Liver (tissue), 9 donors: ENCODE data around the gene RETREG3. TPM values are rescaled to one million over a fixed set of nuclear protein-coding genes. Genes with fewer than 3 reads are reported as not detected.

Source experiments
- DNase-seq: peaks from one replicate; pipeline ENCODE4 v3.0.0-alpha.2; 2017; ENCODE audit warnings: low spot score
- H3K27ac ChIP-seq, 2 donors: one replicate each; pipeline ENCODE4 v1.7.0; 2013; ENCODE audit warnings: inconsistent platforms in 2 of 2, low read length in 2 of 2, control low read depth in 1 of 2, low read depth in 1 of 2, mild to moderate bottlenecking in 1 of 2
- H3K27me3 ChIP-seq, 4 donors: one replicate each; pipeline versions ENCODE4 v1.6.1 to v1.7.0; 2013; ENCODE audit warnings: low read length in 3 of 4, inconsistent platforms in 1 of 4, mild to moderate bottlenecking in 1 of 4, moderate library complexity in 1 of 4; ENCODE audit not compliant: control insufficient read depth in 4 of 4, insufficient read depth in 4 of 4
- H3K36me3 ChIP-seq, 4 donors: one replicate each; pipeline versions ENCODE4 v1.6.1 to v1.7.0; 2013; ENCODE audit warnings: low read length in 3 of 4, mild to moderate bottlenecking in 3 of 4, low read depth in 1 of 4, moderate library complexity in 1 of 4; ENCODE audit not compliant: control insufficient read depth in 4 of 4, insufficient read depth in 3 of 4
- H3K4me1 ChIP-seq, 4 donors: one replicate each; pipeline versions ENCODE4 v1.6.1 to v1.7.0; 2013; ENCODE audit warnings: low read length in 3 of 4, mild to moderate bottlenecking in 3 of 4, moderate library complexity in 1 of 4; ENCODE audit not compliant: control insufficient read depth in 4 of 4, insufficient read depth in 4 of 4
- H3K4me3 ChIP-seq, 3 donors: one replicate each; pipeline versions ENCODE4 v1.6.1 to v1.7.0; 2013; ENCODE audit warnings: low read length in 3 of 3, control low read depth in 1 of 3, low read depth in 1 of 3, mild to moderate bottlenecking in 1 of 3
- H3K9ac ChIP-seq, 2 donors: one replicate each; pipeline ENCODE4 v1.7.0; 2013; ENCODE audit warnings: low read length in 2 of 2, mild to moderate bottlenecking in 2 of 2, moderate library complexity in 2 of 2, control low read depth in 1 of 2, low read depth in 1 of 2
- H3K9me3 ChIP-seq, 4 donors: one replicate each; pipeline versions ENCODE4 v1.6.1 to v1.7.0; 2013; ENCODE audit warnings: low read length in 3 of 4; ENCODE audit not compliant: control insufficient read depth in 4 of 4
- ATF3 ChIP-seq: IDR thresholded peaks from 2 replicates; pipeline ENCODE4 v1.6.1; 2016; ENCODE audit warnings: antibody characterized with exemption
- CTCF ChIP-seq: fragments of 150-350 bp; IDR thresholded peaks from 2 replicates; pipeline ENCODE4 v1.5.1; 2017; ENCODE audit warnings: improper control_type of control experiment, low read depth, low read length; ENCODE audit not compliant: missing input control
- EGR1 ChIP-seq, 2 donors: IDR thresholded peaks; 2 replicates each; pipeline ENCODE4 v1.6.1; 2016 to 2018; ENCODE audit warnings: antibody characterized with exemption in 2 of 2, low read depth in 2 of 2
- FOXA1 ChIP-seq: IDR thresholded peaks from 2 replicates; pipeline ENCODE4 v1.6.1; 2016; ENCODE audit warnings: antibody characterized with exemption
- FOXA2 ChIP-seq: IDR thresholded peaks from 2 replicates; pipeline ENCODE4 v1.6.1; 2016; ENCODE audit warnings: antibody characterized with exemption
- GABPA ChIP-seq, 2 donors: IDR thresholded peaks in 1 of 2; conservative IDR thresholded peaks in 1 of 2; 2 replicates each; pipeline ENCODE4 v1.6.1; 2016; ENCODE audit warnings: antibody characterized with exemption in 2 of 2, mild to moderate bottlenecking in 1 of 2, moderate library complexity in 1 of 2
- HNF4A ChIP-seq, 2 donors: conservative IDR thresholded peaks; 2 replicates each; pipeline ENCODE4 v1.6.1; 2016; ENCODE audit warnings: antibody characterized with exemption in 2 of 2, mild to moderate bottlenecking in 2 of 2
- HNF4G ChIP-seq: IDR thresholded peaks from 2 replicates; pipeline ENCODE4 v1.6.1; 2016; ENCODE audit warnings: antibody characterized with exemption
- JUND ChIP-seq, 2 donors: IDR thresholded peaks; 2 replicates each; pipeline ENCODE4 v1.6.1; 2016; ENCODE audit warnings: antibody characterized with exemption in 2 of 2
- MAX ChIP-seq: IDR thresholded peaks from 2 replicates; pipeline ENCODE4 v1.6.1; 2016; ENCODE audit warnings: antibody characterized with exemption
- NR2F2 ChIP-seq: IDR thresholded peaks from 2 replicates; pipeline ENCODE4 v1.6.1; 2016; ENCODE audit warnings: antibody characterized with exemption
- RAD21 ChIP-seq, 2 donors: IDR thresholded peaks; 2 replicates each; pipeline ENCODE4 v1.6.1; 2016; ENCODE audit warnings: antibody characterized with exemption in 2 of 2, mild to moderate bottlenecking in 2 of 2
- REST ChIP-seq: IDR thresholded peaks from 2 replicates; pipeline ENCODE4 v1.6.1; 2016; ENCODE audit warnings: antibody characterized with exemption, mild to moderate bottlenecking
- RXRA ChIP-seq, 2 donors: IDR thresholded peaks; 2 replicates each; pipeline ENCODE4 v1.6.1; 2017 to 2018; ENCODE audit warnings: antibody characterized with exemption in 2 of 2, mild to moderate bottlenecking in 1 of 2
- SP1 ChIP-seq: IDR thresholded peaks from 2 replicates; pipeline ENCODE4 v1.6.1; 2018; ENCODE audit warnings: antibody characterized with exemption, mild to moderate bottlenecking
- TAF1 ChIP-seq: conservative IDR thresholded peaks from 2 replicates; pipeline ENCODE4 v1.6.1; 2016; ENCODE audit warnings: antibody characterized with exemption, mild to moderate bottlenecking
- YY1 ChIP-seq: IDR thresholded peaks from 2 replicates; pipeline ENCODE4 v1.6.1; 2016; ENCODE audit warnings: antibody characterized with exemption, mild to moderate bottlenecking
- ZBTB33 ChIP-seq: IDR thresholded peaks from 2 replicates; pipeline ENCODE4 v1.6.1; 2016; ENCODE audit warnings: antibody characterized with exemption
- WGBS: extraction: QIAGEN DNeasy Blood & Tissue Kit; methylation state at CpG from one replicate; pipeline ENCODE4 v1.1.7; 2013; 5-methylcytosine and 5-hydroxymethylcytosine counted together
- polyA plus RNA-seq, 2 donors: library from polyadenylated mRNA; stranded (reverse) in 1 of 2; unstranded in 1 of 2; fragments of 200-250 nt in 1 of 2; fragments of >200 nt in 1 of 2; fragmentation: Nextera tagmentation in 1 of 2; extraction: Ambion mirVana in 1 of 2; gene quantifications; one replicate each; pipeline versions ENCODE4 v1.2.1 to v1.2.3, GENCODE V29; 2013 to 2015
- total RNA-seq, 2 donors: library from RNA; depleted of rRNA; stranded (reverse); fragments of >200 nt; gene quantifications; one replicate each; pipeline ENCODE4 v1.2.3, GENCODE V29; 2014
- donor health status: healthy.
- donor health status: healthy.
- donor health status: healthy.
- donor health status: healthy.
- donor health status: healthy.

The RETREG3 gene
- total and polyA plus RNA-seq, 4 donors, result 9.0 to 44.3 (median 26.6) TPM

GRCh38 chr17:42530952-42531454 is 78.2 kb downstream of the RETREG3 start:
- Histone ChIP-seq H3K4me1 (peaks cover 23 to 56% (median 42%) of the 10 kb centered on the region in 4 donors), H3K9ac (no peak overlapping the region), H3K4me3 (no peak overlapping the region), H3K27ac (peak overlapping the region; percentile 80 to 89), H3K9me3 (no peaks in the 10 kb centered on the region), H3K36me3 (no peaks in the 10 kb centered on the region), H3K27me3 (no peaks in the 10 kb centered on the region)
- TF ChIP-seq RAD21 (IDR thresholded peaks at IDR 0.05) (peak; percentile 7 to 16), TAF1 (no peak), EGR1 (IDR thresholded peaks at IDR 0.05; ENCODE audit: low read depth in 2 of 2) (no peak), HNF4G (peak; percentile 24), SP1 (peak; percentile 73), YY1 (peak; percentile 29), GABPA (IDR thresholded peaks at IDR 0.05 in 1 of 2, conservative IDR thresholded peaks at IDR 0.05 in 1 of 2) (no peak), NR2F2 (no peak), ZBTB33 (peak; percentile 19), JUND (IDR thresholded peaks at IDR 0.05) (peak in 1 of 2 donors; percentile 51), ATF3 (no peak), FOXA1 (peak; percentile 96), REST (no peak), CTCF (no peak), HNF4A (conservative IDR thresholded peaks at IDR 0.05) (peak; percentile 84 to 87), FOXA2 (peak; percentile 97), RXRA (IDR thresholded peaks at IDR 0.05) (peak; percentile 76 to 86), MAX (peak; percentile 63)
- DNase-seq, result no peak
- 62% methylated on average over 2 of the region's 2 CpGs for WGBS

Other genes starting within 250 kb of the RETREG3 start
- gene STAT3, start 220.9 kb downstream of the RETREG3 start, total RNA-seq, result 100 to 1,000 TPM in 1 of 2 donors, 10 to 100 TPM in 1; 68.7 to 301 TPM
- gene STAT3, start 220.9 kb downstream of the RETREG3 start, polyA plus RNA-seq, result 100 to 1,000 TPM; 104 to 123 TPM
- gene CAVIN1, start 186.1 kb downstream of the RETREG3 start, total RNA-seq, result 10 to 100 TPM in 1 of 2 donors, 1 to 10 TPM in 1; 6.7 to 22.2 TPM
- 10 to 100 TPM in 1 of 2 donors, 1 to 10 TPM in 1; 6.5 to 27.0 TPM for gene CAVIN1, start 186.1 kb downstream of the RETREG3 start, polyA plus RNA-seq
- gene ATP6V0A1, start 150.5 kb downstream of the RETREG3 start, total RNA-seq, result 10 to 100 TPM; 52.5 to 94.6 TPM
- 10 to 100 TPM; 31.5 to 37.9 TPM for gene ATP6V0A1, start 150.5 kb downstream of the RETREG3 start, polyA plus RNA-seq
- gene NAGLU, start 73.1 kb downstream of the RETREG3 start, total RNA-seq, result 10 to 100 TPM; 20.5 to 37.4 TPM
- 10 to 100 TPM; 15.5 to 41.2 TPM for gene NAGLU, start 73.1 kb downstream of the RETREG3 start, polyA plus RNA-seq
- 1 to 10 TPM in 1 of 2 donors, under 1 TPM in 1; 0.67 to 1.0 TPM for gene HSD17B1, start 56.5 kb downstream of the RETREG3 start, total RNA-seq
- 1 to 10 TPM; 1.0 to 1.8 TPM for gene HSD17B1, start 56.5 kb downstream of the RETREG3 start, polyA plus RNA-seq
- 10 to 100 TPM; 18.2 to 33.4 TPM for gene COASY, start 47.2 kb downstream of the RETREG3 start, total RNA-seq
- gene COASY, start 47.2 kb downstream of the RETREG3 start, polyA plus RNA-seq, result 10 to 100 TPM; 70.0 to 78.1 TPM
- gene MLX, start 42.3 kb downstream of the RETREG3 start, total RNA-seq, result 10 to 100 TPM; 19.4 to 40.0 TPM
- gene MLX, start 42.3 kb downstream of the RETREG3 start, polyA plus RNA-seq, result 10 to 100 TPM; 29.2 to 35.1 TPM
- 1 to 10 TPM; 1.3 to 3.0 TPM for gene PSMC3IP, start 31.6 kb downstream of the RETREG3 start, total RNA-seq
- gene PSMC3IP, start 31.6 kb downstream of the RETREG3 start, polyA plus RNA-seq, result under 1 TPM; 0.58 to 0.88 TPM
- gene TUBG1, start 309 bp upstream of the RETREG3 start, total RNA-seq, result 10 to 100 TPM; 12.5 to 51.1 TPM
- 10 to 100 TPM; 26.3 to 28.0 TPM for gene TUBG1, start 309 bp upstream of the RETREG3 start, polyA plus RNA-seq
- gene TUBG2, start 49.9 kb upstream of the RETREG3 start, total RNA-seq, result 1 to 10 TPM; 1.4 to 5.0 TPM
- 10 to 100 TPM in 1 of 2 donors, 1 to 10 TPM in 1; 5.0 to 10.8 TPM for gene TUBG2, start 49.9 kb upstream of the RETREG3 start, polyA plus RNA-seq
- gene PLEKHH3, start 67.6 kb upstream of the RETREG3 start, total RNA-seq, result 1 to 10 TPM; 4.2 to 8.5 TPM
- gene PLEKHH3, start 67.6 kb upstream of the RETREG3 start, polyA plus RNA-seq, result 10 to 100 TPM in 1 of 2 donors, 1 to 10 TPM in 1; 7.4 to 10.3 TPM
- gene CCR10, start 72.5 kb upstream of the RETREG3 start, total RNA-seq, result under 1 TPM; 0.05 to 0.42 TPM
- gene CCR10, start 72.5 kb upstream of the RETREG3 start, polyA plus RNA-seq, result under 1 TPM; 0.17 to 0.44 TPM
- gene CNTNAP1, start 73.2 kb upstream of the RETREG3 start, total RNA-seq, result under 1 TPM; 0.70 to 0.75 TPM
- gene CNTNAP1, start 73.2 kb upstream of the RETREG3 start, polyA plus RNA-seq, result under 1 TPM; 0.08 to 0.50 TPM
- gene EZH1, start 135.7 kb upstream of the RETREG3 start, total RNA-seq, result 10 to 100 TPM; 15.4 to 18.3 TPM
- gene EZH1, start 135.7 kb upstream of the RETREG3 start, polyA plus RNA-seq, result 1 to 10 TPM; 4.3 to 6.3 TPM
- 1 to 10 TPM in 1 of 2 donors, under 1 TPM in 1; 0.92 to 2.9 TPM for gene RAMP2, start 151.9 kb upstream of the RETREG3 start, total RNA-seq
- 10 to 100 TPM in 1 of 2 donors, 1 to 10 TPM in 1; 7.3 to 17.2 TPM for gene RAMP2, start 151.9 kb upstream of the RETREG3 start, polyA plus RNA-seq
- 10 to 100 TPM; 40.9 to 43.0 TPM for gene VPS25, start 164.1 kb upstream of the RETREG3 start, total RNA-seq
- gene VPS25, start 164.1 kb upstream of the RETREG3 start, polyA plus RNA-seq, result 10 to 100 TPM; 58.9 to 65.7 TPM
- 1 to 10 TPM in 1 of 2 donors, under 1 TPM in 1; 0.33 to 7.5 TPM for gene WNK4, start 171.2 kb upstream of the RETREG3 start, total RNA-seq
- under 1 TPM; 0.40 to 0.60 TPM for gene WNK4, start 171.2 kb upstream of the RETREG3 start, polyA plus RNA-seq
- 10 to 100 TPM; 62.3 to 74.1 TPM for gene COA3, start 189.3 kb upstream of the RETREG3 start, total RNA-seq
- gene COA3, start 189.3 kb upstream of the RETREG3 start, polyA plus RNA-seq, result 100 to 1,000 TPM; 132 to 294 TPM
- gene CNTD1, start 189.5 kb upstream of the RETREG3 start, total RNA-seq, result under 1 TPM in 1 of 2 donors, not detected in 1; 0.93 TPM
- under 1 TPM; 0.28 to 0.89 TPM for gene CNTD1, start 189.5 kb upstream of the RETREG3 start, polyA plus RNA-seq
- gene BECN1, start 214.9 kb upstream of the RETREG3 start, total RNA-seq, result 10 to 100 TPM; 47.6 to 64.1 TPM
- gene BECN1, start 214.9 kb upstream of the RETREG3 start, polyA plus RNA-seq, result 10 to 100 TPM; 37.7 to 44.2 TPM
- gene PSME3, start 224.0 kb upstream of the RETREG3 start, total RNA-seq, result 10 to 100 TPM; 25.0 to 46.7 TPM
- 10 to 100 TPM; 33.0 to 55.3 TPM for gene PSME3, start 224.0 kb upstream of the RETREG3 start, polyA plus RNA-seq
- 1 to 10 TPM in 1 of 2 donors, under 1 TPM in 1; 0.33 to 2.4 TPM for gene AOC2, start 235.2 kb upstream of the RETREG3 start, total RNA-seq
- gene AOC2, start 235.2 kb upstream of the RETREG3 start, polyA plus RNA-seq, result under 1 TPM; 0.17 to 0.50 TPM
- 1 to 10 TPM; 2.4 to 6.9 TPM for gene AOC3, start 241.8 kb upstream of the RETREG3 start, total RNA-seq
- gene AOC3, start 241.8 kb upstream of the RETREG3 start, polyA plus RNA-seq, result 10 to 100 TPM in 1 of 2 donors, 1 to 10 TPM in 1; 2.0 to 18.2 TPM